Activated CD8-positive, alpha-beta memory T cell treated with anti-CD3 and anti-CD28 coated beads for 24 hours (primary cell): ENCODE results near the gene RBM47.
"Not testable (repeated sequence)": the region's sequence is repeated elsewhere in the genome, so short reads cannot be mapped to it uniquely, and the experiment has no call there.

Experiments
- DNase-seq: peaks from one replicate; pipeline ENCODE4 v3.0.0-alpha.2; 2020

Gene RBM47

GRCh38 chr4:40559585-40560465, 69.8 kb downstream of the RBM47 start:
- no peak for DNase-seq

GRCh38 chr4:40557736-40558135, 71.9 kb downstream of the RBM47 start:
- DNase-seq, result no peak

- no peak for DNase-seq
Observed at GRCh38 chr4:40555176-40555900, 74.3 kb downstream of the RBM47 start.

- DNase-seq, result not testable (repeated sequence)
Observed at GRCh38 chr4:40554641-40555040, 75.0 kb downstream of the RBM47 start.

GRCh38 chr4:40553995-40554394, 75.7 kb downstream of the RBM47 start:
- no peak for DNase-seq

GRCh38 chr4:40552536-40552935, 77.1 kb downstream of the RBM47 start:
- DNase-seq, result no peak

- not testable (repeated sequence) for DNase-seq
Observed at GRCh38 chr4:40551568-40552136, 78.0 kb downstream of the RBM47 start.

GRCh38 chr4:40550948-40551462, 78.7 kb downstream of the RBM47 start:
- no peak for DNase-seq

GRCh38 chr4:40550196-40550595, 79.5 kb downstream of the RBM47 start:
- no peak for DNase-seq

- DNase-seq, result no peak
Observed at GRCh38 chr4:40548256-40548655, 81.4 kb downstream of the RBM47 start.

- no peak for DNase-seq
Observed at GRCh38 chr4:40547789-40548132, 81.9 kb downstream of the RBM47 start.

GRCh38 chr4:40546969-40547788, 82.5 kb downstream of the RBM47 start:
- no peak for DNase-seq

- DNase-seq, result no peak
Observed at GRCh38 chr4:40546506-40546905, 83.2 kb downstream of the RBM47 start.

GRCh38 chr4:40545487-40545886, 84.2 kb downstream of the RBM47 start:
- DNase-seq, result not testable (repeated sequence)

- no peak for DNase-seq
Observed at GRCh38 chr4:40544221-40544620, 85.4 kb downstream of the RBM47 start.

- DNase-seq, result no peak
Observed at GRCh38 chr4:40540800-40541199, 88.9 kb downstream of the RBM47 start.

GRCh38 chr4:40536032-40536431, 93.6 kb downstream of the RBM47 start:
- no peak for DNase-seq

- no peak for DNase-seq
Observed at GRCh38 chr4:40531636-40532023, 98.0 kb downstream of the RBM47 start.

GRCh38 chr4:40530961-40531635, 98.6 kb downstream of the RBM47 start:
- no peak for DNase-seq

- no peak for DNase-seq
Observed at GRCh38 chr4:40526741-40527140, 102.9 kb downstream of the RBM47 start.

- no peak for DNase-seq
Observed at GRCh38 chr4:40525752-40526598, 103.7 kb downstream of the RBM47 start.
